Measurements from ENCODE around the gene HOMER3. TPM values are rescaled to one million over a fixed set of nuclear protein-coding genes. Genes with fewer than 3 reads are reported as not detected.

Gene HOMER3
- total RNA-seq, 3 donors from 2014 or later, result 0.53 to 1.1 (median 0.79) TPM

Other genes starting within 250 kb of the HOMER3 start
- not detected for gene COMP, start 149.9 kb downstream of the HOMER3 start, total RNA-seq
- gene UPF1, start 109.3 kb downstream of the HOMER3 start, total RNA-seq, result 100 to 1,000 TPM; 116 to 123 (median 118) TPM
- under 1 TPM in 1 of 3 donors, not detected in 2; 0.13 TPM for gene CERS1, start 45.1 kb downstream of the HOMER3 start, total RNA-seq
- 100 to 1,000 TPM; 258 to 293 (median 270) TPM for gene COPE, start 21.8 kb downstream of the HOMER3 start, total RNA-seq
- gene DDX49, start 21.5 kb downstream of the HOMER3 start, total RNA-seq, result 100 to 1,000 TPM; 170 to 178 (median 176) TPM
- 10 to 100 TPM; 66.8 to 76.6 (median 71.8) TPM for gene SUGP2, start 92.3 kb upstream of the HOMER3 start, total RNA-seq
- gene ARMC6, start 92.4 kb upstream of the HOMER3 start, total RNA-seq, result 10 to 100 TPM; 80.0 to 93.9 (median 80.6) TPM
- gene SLC25A42, start 122.8 kb upstream of the HOMER3 start, total RNA-seq, result 10 to 100 TPM in 1 of 3 donors, 1 to 10 TPM in 2; 8.9 to 11.1 (median 8.9) TPM
- 10 to 100 TPM; 42.3 to 43.2 (median 43.1) TPM for gene TMEM161A, start 197.3 kb upstream of the HOMER3 start, total RNA-seq
- 1 to 10 TPM; 2.2 to 3.7 (median 2.3) TPM for gene MEF2B, start 229.0 kb upstream of the HOMER3 start, total RNA-seq